DLD1 (cell line): ENCODE results near the gene ZNF385D.

Source experiments
- in situ Hi-C: cut with HindIII; loops from 2 replicates; pipeline ENCODE4 v1.10.0; 2017; ENCODE audit warnings: low sequenced_read_pairs

ZNF385D gene

DNA sequence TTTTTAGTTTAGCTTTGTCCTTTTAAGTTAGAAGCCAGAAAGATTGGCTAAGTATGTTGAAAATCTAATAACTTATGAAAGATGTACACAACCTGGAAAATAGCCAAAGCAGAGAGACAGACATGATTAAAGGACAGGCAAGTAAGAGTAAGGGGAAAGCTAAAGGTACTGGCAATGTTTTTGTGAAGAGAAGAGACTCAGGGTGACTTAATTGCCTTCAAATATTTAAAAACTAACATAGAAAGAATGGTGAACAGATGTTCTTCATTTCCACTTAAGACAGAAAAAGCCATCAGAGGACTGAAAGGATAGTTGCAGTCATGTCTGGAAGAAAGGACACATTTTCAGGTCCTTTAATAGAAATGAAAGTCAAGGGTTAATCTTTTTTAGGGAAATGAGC, 68.8 kb downstream of the ZNF385D start:
- in situ Hi-C loops = no loop called here

DNA sequence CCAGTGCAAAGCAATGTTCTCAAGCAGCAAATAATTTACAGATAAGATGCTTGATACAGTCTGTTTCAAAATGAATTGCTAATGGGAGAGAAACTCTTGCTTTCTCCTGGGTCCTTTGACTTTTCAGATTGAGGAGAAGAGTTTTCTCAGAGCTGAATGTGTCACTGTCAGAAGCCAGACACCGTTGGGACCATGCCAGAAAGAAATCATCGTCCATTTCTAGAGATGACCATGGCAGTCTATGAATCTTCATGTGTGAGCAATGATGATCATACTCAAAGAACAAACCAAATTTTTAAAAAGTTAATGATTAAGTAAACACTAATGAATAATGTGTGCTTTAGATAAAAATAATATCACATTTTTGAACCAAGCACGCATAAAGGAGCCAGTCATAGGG, 77.6 kb downstream of the ZNF385D start:
- in situ Hi-C loops = no loop called here

DNA sequence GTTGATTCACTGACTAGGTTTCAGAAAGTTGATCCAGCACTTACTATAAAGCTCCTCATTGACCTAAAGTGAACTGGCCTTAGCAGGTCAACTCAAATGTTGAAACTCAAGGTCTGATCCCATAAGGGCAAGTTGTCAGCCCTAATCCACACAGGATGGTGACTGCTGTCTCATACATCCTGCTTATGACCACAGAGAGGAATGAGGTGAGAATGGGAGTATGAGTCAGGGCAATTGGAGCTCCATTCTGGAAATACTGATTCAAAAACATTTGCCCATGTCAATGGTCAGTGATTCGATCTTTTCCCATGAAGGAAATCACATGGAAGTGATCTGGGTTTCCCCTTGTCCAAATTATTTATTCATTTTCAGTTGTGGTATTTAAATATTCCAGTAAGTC, 78.7 kb downstream of the ZNF385D start:
- in situ Hi-C loops = no loop called here

DNA sequence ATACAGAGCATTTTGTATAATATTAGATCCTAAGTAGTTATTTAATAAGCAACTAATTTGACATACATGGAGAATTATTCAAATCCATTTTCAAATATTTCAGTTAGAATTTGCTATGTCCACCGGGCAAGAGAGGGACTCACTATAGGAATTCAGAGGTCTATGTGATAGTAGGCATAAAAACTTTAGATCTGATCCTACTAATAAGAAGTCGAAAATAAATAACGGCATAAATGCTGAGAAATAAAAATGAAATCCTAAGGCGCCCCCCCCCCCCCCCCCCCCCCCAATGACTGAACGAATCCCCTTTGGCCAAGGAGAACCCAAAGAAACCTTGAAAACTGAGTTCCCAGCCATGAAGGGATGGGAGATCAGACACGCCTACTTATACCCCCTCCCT, 80.6 kb downstream of the ZNF385D start:
- in situ Hi-C loops = no loop called here

DNA sequence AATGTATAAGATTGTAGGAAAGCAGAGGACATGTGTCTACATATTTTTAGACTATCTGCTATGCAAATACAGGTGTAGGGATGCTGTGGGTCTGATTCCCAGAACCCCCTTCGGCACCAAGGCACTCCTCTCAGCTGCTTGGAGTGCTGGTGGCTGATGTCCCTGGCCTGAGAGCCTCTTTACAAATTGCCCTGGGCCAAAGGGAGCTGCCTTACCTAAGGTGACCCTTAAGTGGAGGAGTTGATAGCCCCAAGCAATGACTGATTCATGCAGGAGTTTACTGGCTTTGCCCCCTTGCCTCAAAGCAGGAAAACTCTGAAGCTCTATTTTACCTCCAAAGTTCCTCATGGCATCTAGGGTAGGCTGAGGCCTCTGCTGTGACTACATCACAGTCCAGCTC, 83.0 kb downstream of the ZNF385D start:
- in situ Hi-C loops = no loop called here

DNA sequence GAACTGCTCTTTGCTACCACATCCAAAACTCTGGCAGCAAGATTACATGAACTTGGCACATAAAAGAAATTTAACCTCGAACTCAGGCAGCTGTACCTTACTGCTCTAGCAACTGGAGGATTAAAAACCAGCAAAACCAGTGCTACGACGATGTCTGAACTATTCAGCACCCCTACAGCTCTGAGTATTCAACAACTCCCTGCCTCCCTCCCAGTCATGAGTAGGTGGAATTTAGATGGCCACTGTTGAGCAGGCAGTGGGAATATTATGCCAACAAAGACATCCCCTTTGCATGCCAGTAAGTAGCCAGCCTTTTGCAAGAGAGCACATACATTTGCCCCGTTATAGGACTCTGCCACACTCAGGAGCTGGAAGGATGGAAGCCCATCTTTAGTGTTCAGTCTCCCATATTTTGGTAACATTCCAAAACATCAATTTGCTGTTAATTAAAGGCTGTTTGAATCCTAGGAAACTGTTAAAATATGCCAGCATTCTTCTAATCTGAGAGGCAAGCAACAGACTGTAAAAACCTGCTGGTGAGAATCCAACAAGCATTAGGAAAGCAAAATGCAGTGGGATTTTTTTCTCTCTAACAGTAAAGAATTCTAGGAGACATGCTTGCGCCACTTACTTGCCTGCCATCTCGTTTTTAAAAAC, 85.4 kb downstream of the ZNF385D start:
- in situ Hi-C loops = no loop called here

DNA sequence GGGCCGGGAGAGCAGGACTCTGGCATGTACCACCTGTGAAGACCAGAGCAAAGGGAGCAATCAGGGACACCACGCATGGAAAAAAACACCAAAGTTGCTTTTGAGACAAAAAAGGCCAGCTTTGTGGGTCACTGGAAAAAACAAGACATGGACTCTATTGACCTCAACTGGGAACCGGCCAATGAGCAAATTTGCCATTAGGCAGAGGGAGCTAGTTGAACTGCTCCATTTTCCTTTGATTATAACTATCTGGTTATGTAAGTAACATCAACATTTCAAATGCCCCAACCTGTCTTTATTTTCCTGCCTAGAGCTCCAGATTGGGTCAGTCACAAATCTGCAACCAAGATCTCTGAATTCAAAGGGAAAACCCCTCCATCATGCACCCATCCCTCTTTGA, 86.0 kb downstream of the ZNF385D start:
- in situ Hi-C loops = no loop called here

DNA sequence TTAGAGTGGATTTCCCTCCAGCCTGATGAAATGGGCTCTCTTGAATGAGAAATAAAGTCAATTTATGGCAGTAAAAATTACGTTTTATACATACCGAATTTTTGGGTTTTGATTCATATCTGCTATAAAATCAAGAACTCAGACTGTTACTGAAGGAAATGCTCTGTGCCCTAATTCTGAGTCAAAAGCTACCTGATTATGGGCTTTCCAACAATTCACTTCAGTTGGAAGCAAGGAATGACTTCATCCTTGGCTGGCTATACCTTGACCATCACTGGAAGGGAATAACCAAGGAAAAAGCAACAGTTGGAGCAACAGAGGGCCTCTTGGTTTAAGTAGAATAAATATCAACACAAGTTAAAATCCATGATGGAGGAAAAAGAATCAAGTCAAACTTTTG, 88.6 kb downstream of the ZNF385D start:
- in situ Hi-C loops = no loop called here

DNA sequence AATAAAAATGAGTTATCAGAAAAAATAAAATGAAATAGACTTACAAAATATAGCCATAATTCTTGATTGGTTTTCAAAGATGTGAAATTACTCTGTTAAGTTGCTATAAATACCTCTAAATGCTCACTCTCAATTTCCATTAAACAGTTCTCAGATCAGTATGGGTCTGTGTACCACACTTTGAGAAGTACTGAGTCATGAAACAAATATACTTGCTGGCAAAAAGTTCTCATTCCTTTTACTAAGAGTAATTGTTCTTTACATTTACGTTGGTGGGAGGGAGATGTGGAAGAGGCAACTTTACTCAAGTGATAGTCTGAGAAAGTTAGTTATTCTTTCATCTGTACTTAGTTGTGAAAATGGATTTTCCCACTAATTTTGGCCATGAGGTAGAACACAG, 96.3 kb downstream of the ZNF385D start:
- in situ Hi-C loops = no loop called here

DNA sequence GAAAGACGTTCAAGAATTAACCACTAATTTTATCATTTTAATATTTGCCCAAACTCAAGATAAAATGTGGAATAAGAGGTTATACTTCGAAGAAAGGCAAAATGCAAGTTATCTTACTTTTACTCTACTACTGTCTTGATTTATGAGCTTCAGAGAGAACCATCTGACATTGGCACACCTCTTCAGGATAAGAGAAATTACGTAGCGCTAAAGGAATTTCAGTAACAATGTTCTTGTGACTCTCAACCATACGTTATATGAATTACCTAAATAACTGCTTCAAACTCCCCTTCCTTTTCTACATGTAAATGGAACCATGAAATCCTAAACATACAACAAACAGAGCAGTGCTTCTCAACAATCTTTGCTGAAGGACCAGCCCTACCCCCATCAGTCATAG, 96.8 kb downstream of the ZNF385D start:
- in situ Hi-C loops = no loop called here

DNA sequence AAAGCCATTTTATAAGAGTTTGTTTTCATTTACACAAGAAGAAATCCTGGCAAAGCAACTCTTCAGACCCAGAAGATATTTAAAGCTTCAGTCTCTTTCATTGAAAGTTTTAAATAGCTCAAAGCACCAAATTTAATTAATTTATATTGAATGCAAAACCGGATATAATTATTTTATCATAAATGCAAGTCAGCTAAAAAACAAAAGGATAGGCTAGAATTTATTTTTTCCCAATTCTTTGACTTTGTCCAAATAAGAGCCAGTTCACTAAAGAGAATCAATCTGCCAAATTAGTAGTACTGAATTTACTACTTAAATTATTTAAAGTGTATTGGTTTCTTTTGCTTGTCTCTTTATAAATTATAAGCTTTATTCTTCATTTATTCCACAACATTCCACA, 101.5 kb downstream of the ZNF385D start:
- in situ Hi-C loops = no loop called here

DNA sequence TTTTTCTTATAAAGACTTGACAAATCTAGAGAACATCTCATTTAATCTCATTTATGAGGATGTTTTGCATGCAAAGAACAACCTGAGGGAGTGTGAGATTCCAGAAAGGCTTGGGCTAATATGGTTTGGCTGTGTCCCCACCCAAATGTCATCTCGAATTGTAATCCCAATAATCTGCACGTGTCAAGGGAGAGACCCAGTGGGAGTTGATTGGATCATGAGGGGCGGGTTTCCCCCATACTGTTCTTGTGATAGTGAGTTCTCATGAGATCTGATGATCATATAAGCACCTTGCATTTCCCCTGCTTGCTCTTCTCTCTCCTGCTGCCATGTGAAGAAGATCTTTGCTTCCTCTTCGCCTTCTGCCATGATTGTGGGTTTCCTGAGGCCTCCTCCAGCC, 103.0 kb downstream of the ZNF385D start:
- in situ Hi-C loops = no loop called here

DNA sequence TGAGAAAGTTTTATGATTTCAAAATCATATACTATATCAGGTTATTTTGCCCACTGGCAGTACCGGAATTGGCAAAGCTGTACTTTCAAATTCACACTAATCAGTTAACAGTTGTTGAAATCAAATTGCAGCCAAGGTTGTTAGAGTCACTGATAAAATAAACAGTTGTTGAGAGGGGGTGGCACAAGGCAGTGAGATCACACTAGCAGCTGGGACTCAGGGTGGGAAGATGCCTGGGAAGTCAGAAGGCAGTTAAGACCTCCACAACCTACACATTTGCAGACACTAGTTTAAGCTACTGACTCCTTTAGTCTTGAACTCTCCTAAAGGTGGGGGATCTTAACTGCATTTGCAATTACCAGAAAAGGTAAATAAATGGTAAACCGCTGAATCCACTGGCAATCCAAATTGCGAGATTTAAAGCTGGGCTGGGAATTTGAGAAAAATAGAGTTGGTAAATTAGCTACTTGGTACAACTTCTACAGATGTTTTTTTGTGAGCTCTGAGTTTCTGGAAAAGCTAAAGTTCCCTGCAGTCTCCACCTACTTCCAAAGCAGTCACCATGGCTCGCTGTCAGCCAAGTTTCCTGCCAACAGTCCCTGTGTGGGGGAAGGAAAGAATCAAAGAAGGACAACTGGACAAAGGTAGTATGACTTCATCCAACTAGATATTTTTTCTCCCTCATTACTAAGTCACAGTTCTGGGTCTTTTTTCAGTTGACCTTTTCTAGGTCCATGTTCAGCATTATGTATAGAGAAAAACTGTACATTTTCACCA, 105.7 kb downstream of the ZNF385D start:
- in situ Hi-C loops = no loop called here

DNA sequence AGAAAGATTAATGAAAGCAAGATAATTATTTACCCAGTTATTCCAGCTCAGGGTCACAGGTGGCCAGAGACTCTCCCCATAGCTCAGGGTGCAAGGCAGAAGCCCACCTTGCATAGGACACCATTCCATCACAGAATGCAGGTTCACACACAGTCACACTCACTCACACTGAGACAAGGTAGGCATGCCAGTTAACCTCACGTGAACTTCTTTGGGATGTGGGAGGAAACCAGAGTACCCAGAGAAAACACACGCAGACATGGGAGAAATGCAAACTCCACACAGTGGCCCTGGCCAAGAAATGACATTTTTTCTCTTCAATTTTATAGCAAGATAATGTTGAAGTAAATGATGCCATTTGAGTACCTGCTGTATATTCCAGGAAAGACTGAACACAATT, 106.7 kb downstream of the ZNF385D start:
- in situ Hi-C loops = no loop called here

DNA sequence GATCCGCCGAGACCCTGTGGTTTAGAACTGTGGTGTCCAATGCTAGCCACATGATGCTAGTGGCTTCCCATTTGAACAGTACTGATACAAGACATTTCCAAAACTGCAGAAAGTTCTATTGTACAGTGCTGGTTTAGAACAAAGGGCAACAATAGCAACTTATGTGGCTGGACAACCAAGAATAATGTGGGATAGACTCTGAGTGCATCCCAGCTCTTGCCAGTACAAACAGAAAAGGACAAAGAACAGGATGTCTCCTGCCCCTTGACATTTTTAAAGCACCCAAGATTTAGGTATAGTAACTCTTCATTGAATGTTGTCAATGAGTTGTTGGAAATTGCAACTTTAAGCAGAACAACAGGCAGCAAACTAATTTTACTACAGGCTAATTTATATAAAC, 107.3 kb downstream of the ZNF385D start:
- in situ Hi-C loops = no loop called here

DNA sequence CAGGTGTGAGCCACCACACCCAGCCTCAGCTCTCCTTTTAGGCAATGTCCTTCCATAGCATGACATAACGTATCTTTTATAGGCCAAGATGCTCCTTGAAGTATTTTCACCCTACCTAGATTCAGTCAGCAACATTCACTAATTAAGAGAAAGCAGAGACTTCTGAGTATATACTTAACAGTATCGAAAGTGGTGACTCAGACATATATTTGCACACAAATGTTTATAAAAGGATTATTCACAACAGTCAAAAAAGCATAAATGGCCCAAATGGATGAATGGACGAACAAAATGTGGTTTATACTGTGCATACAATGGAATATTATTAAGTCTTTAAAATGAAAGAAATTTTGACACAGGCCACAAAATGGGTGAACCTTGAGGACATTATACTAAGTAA, 108.6 kb downstream of the ZNF385D start:
- in situ Hi-C loops = no loop called here

DNA sequence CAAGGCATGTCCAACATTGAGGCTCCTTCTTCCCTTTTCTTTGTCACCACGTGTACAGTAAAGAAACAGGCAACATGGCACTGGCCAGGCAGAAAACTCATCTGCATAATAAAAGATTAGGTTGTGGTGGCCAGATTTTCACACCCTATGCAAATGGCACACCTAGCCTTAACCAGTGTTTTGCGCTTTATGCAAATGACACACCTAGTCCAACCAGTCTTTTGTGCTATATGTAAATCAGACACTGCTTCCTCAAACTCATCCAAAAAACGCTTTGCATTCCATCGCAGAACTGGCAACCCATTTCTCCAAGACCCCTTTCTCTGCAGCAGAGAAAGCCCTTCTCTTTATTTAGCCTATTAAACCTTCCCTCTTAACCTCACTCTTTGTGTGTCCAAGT, 109.1 kb downstream of the ZNF385D start:
- in situ Hi-C loops = no loop called here

DNA sequence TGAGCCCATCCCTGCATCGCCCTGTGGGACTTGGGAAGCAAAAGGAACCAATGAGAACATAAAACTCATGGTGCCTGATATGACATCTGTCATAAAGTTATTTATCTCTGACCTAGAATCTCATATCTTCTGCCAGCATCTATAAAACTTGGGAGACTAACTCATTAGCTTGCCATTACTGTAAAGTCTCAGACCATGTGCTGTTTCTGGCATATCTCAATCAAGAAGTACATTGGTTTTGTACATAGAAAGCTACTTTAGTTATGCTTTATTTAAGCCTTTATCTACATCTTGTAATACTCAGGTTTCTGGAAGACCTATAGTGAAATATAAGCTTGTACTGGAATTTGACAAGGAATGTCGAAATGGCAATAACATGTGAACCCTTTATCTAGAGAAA, 112.5 kb downstream of the ZNF385D start:
- in situ Hi-C loops = no loop called here

DNA sequence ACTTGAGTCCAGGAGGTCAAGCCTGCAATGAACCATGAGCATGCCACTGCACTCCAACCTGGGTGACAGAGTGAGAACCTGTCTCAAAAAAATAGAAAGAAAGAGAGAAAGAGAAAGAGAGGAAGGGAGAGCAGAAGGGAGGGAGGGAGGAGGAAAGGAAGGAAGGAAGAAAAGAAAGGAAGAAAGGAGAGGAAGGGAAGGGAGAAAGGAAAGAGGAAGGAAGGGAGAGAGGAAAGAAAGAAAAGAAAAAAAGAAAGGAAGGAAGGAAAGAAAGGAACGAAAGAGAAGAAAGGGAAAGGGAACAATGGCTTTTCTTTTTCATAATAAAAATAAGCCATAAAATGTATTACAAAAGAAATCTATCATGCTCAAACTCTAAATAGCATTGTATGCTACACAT, 116.9 kb downstream of the ZNF385D start:
- in situ Hi-C loops = no loop called here

DNA sequence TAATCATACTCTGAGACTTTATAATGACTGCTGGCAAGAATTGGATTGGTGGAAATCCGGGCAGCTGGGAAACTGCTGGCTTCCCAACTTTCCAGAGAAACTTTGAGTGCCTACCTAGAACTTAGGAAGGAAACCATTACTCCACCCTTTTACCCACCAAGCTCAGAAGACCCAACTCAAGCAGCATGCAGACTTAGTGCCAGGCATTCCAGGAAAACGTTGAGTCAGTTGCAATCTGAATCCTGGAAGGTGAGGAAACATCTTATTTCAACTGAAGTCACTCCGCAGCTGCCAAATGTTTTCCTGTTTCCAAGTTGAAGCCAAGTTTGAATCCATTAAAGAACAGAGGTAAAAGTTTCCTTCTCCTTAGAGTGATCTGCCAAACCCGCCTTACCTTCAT, 126.5 kb downstream of the ZNF385D start:
- in situ Hi-C loops = no loop called here

DNA sequence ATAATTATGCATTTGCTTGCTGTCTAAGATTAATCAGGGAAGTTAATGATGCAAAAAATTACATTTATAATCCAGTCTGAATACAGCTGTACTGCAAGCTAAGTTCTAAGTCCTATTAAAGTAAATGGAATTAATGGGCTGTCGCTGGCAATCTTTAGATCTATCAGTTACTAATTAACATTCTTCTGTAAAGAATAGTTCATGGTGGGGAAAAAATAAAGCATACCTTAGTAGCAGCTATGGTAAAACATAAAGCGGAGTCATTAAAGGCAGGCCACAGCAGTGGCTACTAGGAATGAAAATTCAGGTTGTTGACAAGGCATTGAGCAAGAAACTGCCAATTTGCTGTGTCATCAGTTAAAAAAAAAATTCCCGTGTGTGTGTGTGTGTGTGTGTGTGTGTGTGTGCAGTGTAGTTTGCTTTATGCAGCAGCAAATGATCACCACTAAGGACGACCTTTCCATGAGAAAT, 129.8 kb downstream of the ZNF385D start:
- in situ Hi-C loops = no loop called here

DNA sequence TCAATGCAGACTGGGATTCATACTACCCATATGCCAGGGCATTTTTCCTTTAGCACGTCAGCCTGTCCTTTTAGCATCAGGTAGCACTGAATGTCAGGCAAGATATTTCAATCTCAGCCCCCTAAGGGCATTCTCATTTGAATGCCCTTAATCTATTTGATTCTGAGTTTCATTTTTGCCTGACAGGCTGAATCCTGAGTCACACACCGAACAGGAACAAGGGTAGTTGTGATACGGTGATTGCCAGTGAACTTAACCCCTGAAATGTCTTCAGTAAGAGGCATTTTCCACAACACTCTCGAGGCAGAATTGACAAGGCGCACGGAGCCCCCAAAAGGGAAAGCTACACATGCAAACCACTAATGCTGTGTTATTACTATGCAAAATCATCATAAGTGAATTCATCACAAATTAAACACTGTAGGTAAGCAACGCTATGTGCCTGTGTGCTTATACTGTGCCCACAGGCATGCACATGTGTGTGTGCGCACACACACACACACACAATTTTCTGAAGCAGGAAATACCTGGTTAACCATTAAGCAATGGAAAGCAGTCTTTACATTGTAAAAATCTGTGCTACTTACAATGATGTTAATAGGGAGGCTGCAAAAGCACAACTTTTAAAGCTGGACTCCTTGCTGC, 130.4 kb downstream of the ZNF385D start:
- in situ Hi-C loops = no loop called here
